Suppressor macrophage treated with lipopolysaccharide for 1 hour (primary cell): ENCODE results near the gene CETP.
"Not testable (repeated sequence)": the region's sequence is repeated elsewhere in the genome, so short reads cannot be mapped to it uniquely, and the experiment has no call there.

ENCODE experiments used
- DNase-seq, 3 donors: peaks; one replicate each; pipeline ENCODE4 v3.0.0-alpha.2; 2020 to 2022

CETP gene

GRCh38 chr16:56982695-56983094, 20.9 kb downstream of the CETP start:
- no peak for DNase-seq

- no peak for DNase-seq
Measured at GRCh38 chr16:56983211-56983751, 21.5 kb downstream of the CETP start.

GRCh38 chr16:56984639-56985038, 22.9 kb downstream of the CETP start:
- DNase-seq = no peak

GRCh38 chr16:56985288-56985961, 23.7 kb downstream of the CETP start:
- DNase-seq = peak; percentile 77 to 84 (median 77)

GRCh38 chr16:56985962-56986360, 24.2 kb downstream of the CETP start:
- DNase-seq = no peak

- DNase-seq = no peak
Measured at GRCh38 chr16:56986361-56986760, 24.6 kb downstream of the CETP start.

- DNase-seq = not testable (repeated sequence)
Measured at GRCh38 chr16:56986908-56987307, 25.2 kb downstream of the CETP start.

- DNase-seq = no peak
Measured at GRCh38 chr16:56987692-56988091, 25.9 kb downstream of the CETP start.

- DNase-seq = peak in 2 of 3 donors; percentile 45 to 54
Measured at GRCh38 chr16:56988161-56988947, 26.6 kb downstream of the CETP start.

GRCh38 chr16:56988948-56989945, 27.5 kb downstream of the CETP start, which contains the start of gene NLRC5:
Gene NLRC5, plus strand, starts transcription at chr16:56989557. Its CDS starts 31,156 bp downstream, at chr16:57020713.
- DNase-seq = peak; percentile 95 to 97 (median 96)

GRCh38 chr16:56989988-56990387, 28.2 kb downstream of the CETP start:
- DNase-seq = no peak

- DNase-seq = no peak
Measured at GRCh38 chr16:56990407-56991286, 28.9 kb downstream of the CETP start.

- DNase-seq = not testable (repeated sequence)
Measured at GRCh38 chr16:56992431-56992830, 30.7 kb downstream of the CETP start.

- DNase-seq = peak; percentile 13 to 51 (median 44)
Measured at GRCh38 chr16:56993204-56993603, 31.5 kb downstream of the CETP start.

GRCh38 chr16:56994311-56994710, 32.6 kb downstream of the CETP start:
- DNase-seq = no peak

- DNase-seq = no peak
Measured at GRCh38 chr16:56995136-56995805, 33.5 kb downstream of the CETP start.

- no peak for DNase-seq
Measured at GRCh38 chr16:56997264-56997663, 35.5 kb downstream of the CETP start.

GRCh38 chr16:56997931-56998330, 36.2 kb downstream of the CETP start:
- DNase-seq = no peak

- no peak for DNase-seq
Measured at GRCh38 chr16:56998352-56998751, 36.6 kb downstream of the CETP start.

- DNase-seq = no peak
Measured at GRCh38 chr16:56998861-56999260, 37.1 kb downstream of the CETP start.
